Neural progenitor cell (in vitro differentiated cells): ENCODE data around the gene SH3BGR.

Experiments used
- EZH2 ChIP-seq: fragments of 200-600 bp; sonication (generic); IDR thresholded peaks from 2 replicates; pipeline ENCODE4 v1.6.1; 2017; ENCODE audit warnings: antibody characterized with exemption, mild to moderate bottlenecking, moderate library complexity
- EZH2phosphoT487 ChIP-seq: fragments of 200-600 bp; sonication (generic); IDR thresholded peaks from 2 replicates; pipeline ENCODE4 v1.6.1; 2017; ENCODE audit warnings: antibody characterized with exemption
- TF ChIP-seq, protein P1 (sequence below): fragments of 200-600 bp; sonication (generic); IDR thresholded peaks from 2 replicates; pipeline ENCODE4 v1.5.1; 2017; ENCODE audit warnings: antibody characterized with exemption, mild to moderate bottlenecking

DNA sequence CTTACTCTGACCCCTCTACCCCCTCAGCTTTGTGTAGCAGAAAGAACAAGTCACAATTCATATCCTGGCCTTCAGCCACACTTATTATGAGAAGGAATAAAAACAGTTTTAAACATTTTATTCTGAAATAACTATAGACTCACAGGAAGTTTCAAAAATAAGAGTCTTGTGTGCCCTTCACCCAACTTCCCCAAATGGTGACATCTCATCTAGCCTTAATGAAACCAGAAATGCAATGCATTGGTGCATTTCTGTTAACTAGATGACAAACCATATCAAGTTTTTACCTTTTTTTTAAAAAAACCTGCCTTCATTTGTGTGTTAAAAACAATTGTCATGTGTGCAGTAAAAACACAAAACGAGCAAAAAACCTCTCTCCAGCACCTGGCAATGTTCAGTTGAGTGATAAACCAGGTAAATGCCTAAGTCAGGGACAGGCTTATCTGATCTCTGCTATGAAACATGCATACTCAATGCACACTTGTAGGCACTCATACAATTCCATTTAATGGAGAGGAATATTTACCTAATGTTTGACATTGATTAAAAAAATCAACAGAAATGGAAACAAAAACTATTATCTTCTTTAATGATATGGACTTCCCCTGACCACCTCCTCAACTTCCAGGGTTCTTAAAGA is 51.5 kb downstream of the SH3BGR start:
- TF ChIP-seq, protein P1, sequence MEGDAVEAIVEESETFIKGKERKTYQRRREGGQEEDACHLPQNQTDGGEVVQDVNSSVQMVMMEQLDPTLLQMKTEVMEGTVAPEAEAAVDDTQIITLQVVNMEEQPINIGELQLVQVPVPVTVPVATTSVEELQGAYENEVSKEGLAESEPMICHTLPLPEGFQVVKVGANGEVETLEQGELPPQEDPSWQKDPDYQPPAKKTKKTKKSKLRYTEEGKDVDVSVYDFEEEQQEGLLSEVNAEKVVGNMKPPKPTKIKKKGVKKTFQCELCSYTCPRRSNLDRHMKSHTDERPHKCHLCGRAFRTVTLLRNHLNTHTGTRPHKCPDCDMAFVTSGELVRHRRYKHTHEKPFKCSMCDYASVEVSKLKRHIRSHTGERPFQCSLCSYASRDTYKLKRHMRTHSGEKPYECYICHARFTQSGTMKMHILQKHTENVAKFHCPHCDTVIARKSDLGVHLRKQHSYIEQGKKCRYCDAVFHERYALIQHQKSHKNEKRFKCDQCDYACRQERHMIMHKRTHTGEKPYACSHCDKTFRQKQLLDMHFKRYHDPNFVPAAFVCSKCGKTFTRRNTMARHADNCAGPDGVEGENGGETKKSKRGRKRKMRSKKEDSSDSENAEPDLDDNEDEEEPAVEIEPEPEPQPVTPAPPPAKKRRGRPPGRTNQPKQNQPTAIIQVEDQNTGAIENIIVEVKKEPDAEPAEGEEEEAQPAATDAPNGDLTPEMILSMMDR = no peak
- no peak for TF ChIP-seq EZH2
- no peak for TF ChIP-seq EZH2phosphoT487
